SK-N-SH (cell line): Measurements from ENCODE around the gene SOAT2. TPM values are rescaled to one million over a fixed set of nuclear protein-coding genes. Genes with fewer than 3 reads are reported as not detected.
A peak's percentile ranks its signal among the peaks of the same experiment; 100 is the strongest.

Experiments
- CTCF ChIA-PET: fragments of 300-600, 350-600 bp; formaldehyde crosslinking; extraction: SDS; loops from one replicate; lab custom pipeline; 2021; lab: Yijun Ruan, JAX
- POLR2A ChIA-PET: fragments of 350-600 bp; sonication (Branson Sonifier 250); formaldehyde crosslinking; extraction: SDS; loops from one replicate; lab custom pipeline; 2020; ENCODE audit warnings: antibody characterized with exemption, inconsistent platforms; lab: Yijun Ruan, JAX
- DNase-seq: peaks from one replicate; pipeline ENCODE4 v3.0.0; 2012
- H2AFZ ChIP-seq: fragments of 200-600 bp; sonication (generic); 2 replicates; pipeline ENCODE4 v1.8.1; 2016; ENCODE audit warnings: antibody characterized with exemption, mild to moderate bottlenecking, low read depth
- H3F3A ChIP-seq: fragments of 200-600 bp; sonication (generic); replicated peaks from 2 replicates; pipeline ENCODE3; 2016; ENCODE audit warnings: antibody characterized with exemption, mild to moderate bottlenecking; ENCODE audit not compliant: insufficient read depth
- H3K27ac ChIP-seq, 2 experiments: fragments of 200-500 bp in 1 of 2; fragments of 200-600 bp in 1 of 2; sonication (Bioruptor generic) in 1 of 2; sonication (generic), shearing (Covaris generic) in 1 of 2; 2 replicates each; pipeline versions ENCODE4 v1.5.1 to v1.6.1; 2014 to 2016; ENCODE audit warnings: low read depth in 2 of 2, inconsistent platforms in 1 of 2, low read length in 1 of 2, mild to moderate bottlenecking in 1 of 2, mixed read lengths in 1 of 2
- H3K27me3 ChIP-seq: fragments of 200-600 bp; sonication (generic), shearing (Covaris generic); 2 replicates; pipeline ENCODE4 v1.6.1; 2016; ENCODE audit warnings: mixed run types; ENCODE audit not compliant: insufficient read depth
- H3K36me3 ChIP-seq, 2 experiments: fragments of 200-500 bp in 1 of 2; fragments of 200-600 bp in 1 of 2; sonication (Bioruptor generic) in 1 of 2; sonication (generic) in 1 of 2; replicated peaks in 1 of 2; 2 replicates each; pipeline versions ENCODE3 to v1.5.1; 2014 to 2016; ENCODE audit warnings: low read length in 1 of 2, mild to moderate bottlenecking in 1 of 2; ENCODE audit not compliant: insufficient read depth in 2 of 2, control insufficient read depth in 1 of 2
- H3K4me1 ChIP-seq, 2 experiments: fragments of 200-500 bp in 1 of 2; fragments of 200-600 bp in 1 of 2; sonication (Bioruptor generic) in 1 of 2; sonication (generic), shearing (Covaris generic) in 1 of 2; 2 replicates each; pipeline versions ENCODE4 v1.5.1 to v1.6.1; 2014 to 2016; ENCODE audit warnings: low read depth in 1 of 2, low read length in 1 of 2, mixed run types in 1 of 2; ENCODE audit not compliant: insufficient read depth in 2 of 2, control insufficient read depth in 1 of 2
- H3K4me2 ChIP-seq: fragments of 200-600 bp; sonication (generic), shearing (Covaris generic); 2 replicates; pipeline ENCODE4 v1.6.1; 2017; ENCODE audit warnings: mixed run types
- H3K4me3 ChIP-seq, 2 experiments: fragments of 200-500 bp in 1 of 2; fragments of 200-600 bp in 1 of 2; sonication (Bioruptor generic) in 1 of 2; sonication (generic), shearing (Covaris generic) in 1 of 2; 2 replicates each; pipeline versions ENCODE4 v1.5.1 to v1.8.1; 2014 to 2016; ENCODE audit warnings: low read depth in 2 of 2, inconsistent platforms in 1 of 2, low read length in 1 of 2, mild to moderate bottlenecking in 1 of 2, mixed read lengths in 1 of 2, moderate library complexity in 1 of 2
- H3K79me2 ChIP-seq: fragments of 200-600 bp; sonication (generic); 2 replicates; pipeline ENCODE4 v1.8.1; 2017; ENCODE audit warnings: mild to moderate bottlenecking; ENCODE audit not compliant: insufficient read depth
- H3K9ac ChIP-seq: fragments of 200-600 bp; sonication (generic); 2 replicates; pipeline ENCODE4 v1.6.1; 2017; ENCODE audit warnings: mixed run types
- H3K9me2 ChIP-seq: fragments of 200-600 bp; sonication (generic); 2 replicates; pipeline ENCODE4 v1.6.1; 2017; ENCODE audit warnings: mixed run types
- H3K9me3 ChIP-seq: fragments of 200-600 bp; sonication (generic); 2 replicates; pipeline ENCODE4 v1.6.1; 2017; ENCODE audit warnings: mixed run types, mild to moderate bottlenecking, moderate library complexity
- H4K20me1 ChIP-seq: fragments of 200-600 bp; sonication (generic); 2 replicates; pipeline ENCODE4 v1.6.1; 2017; ENCODE audit warnings: mild to moderate bottlenecking, mixed run types; ENCODE audit not compliant: insufficient read depth
- EP300 ChIP-seq, 2 experiments: IDR thresholded peaks; 2 replicates each; pipeline versions ENCODE4 v1.4.0 to v1.6.1; 2012; ENCODE audit warnings: borderline replicate concordance in 1 of 2, low read depth in 1 of 2, low read length in 1 of 2
- FOXJ3 ChIP-seq: sonication (generic); formaldehyde crosslinking; IDR thresholded peaks from 2 replicates; pipeline ENCODE4 v1.5.1; 2020; ENCODE audit warnings: mild to moderate bottlenecking, missing genetic modification reagents
- FOXM1 ChIP-seq: IDR thresholded peaks from 2 replicates; pipeline ENCODE4 v1.4.0; 2012; ENCODE audit warnings: low read depth, mild to moderate bottlenecking
- GABPA ChIP-seq: IDR thresholded peaks from 2 replicates; pipeline ENCODE4 v1.4.0; 2012; ENCODE audit warnings: low read depth, mild to moderate bottlenecking
- JUND ChIP-seq: IDR thresholded peaks from 2 replicates; pipeline ENCODE4 v1.4.0; 2012
- NRF1 ChIP-seq: IDR thresholded peaks from 2 replicates; pipeline ENCODE4 v1.6.1; 2012; ENCODE audit warnings: low read depth, mild to moderate bottlenecking, low read length
- POLR2AphosphoS5 ChIP-seq: IDR thresholded peaks from 2 replicates; pipeline ENCODE4 v1.6.1; 2012; ENCODE audit warnings: low read depth, low read length
- RAD21 ChIP-seq: IDR thresholded peaks from 2 replicates; pipeline ENCODE4 v1.6.1; 2012; ENCODE audit warnings: mild to moderate bottlenecking, low read length
- RXRA ChIP-seq: IDR thresholded peaks from 2 replicates; pipeline ENCODE4 v1.4.0; 2012; ENCODE audit warnings: low read depth, mild to moderate bottlenecking, borderline replicate concordance
- SIN3A ChIP-seq: IDR thresholded peaks from 2 replicates; pipeline ENCODE4 v1.6.1; 2012; ENCODE audit warnings: low read depth, mild to moderate bottlenecking, low read length, moderate library complexity, borderline replicate concordance
- SMC3 ChIP-seq: IDR thresholded peaks from 2 replicates; pipeline ENCODE4 v1.6.1; 2012; ENCODE audit warnings: low read depth, low read length, improper control_type of control experiment
- TEAD4 ChIP-seq: IDR thresholded peaks from 2 replicates; pipeline ENCODE4 v1.4.0; 2012; ENCODE audit warnings: mild to moderate bottlenecking, borderline replicate concordance; ENCODE audit not compliant: insufficient read depth
- WGBS: methylation state at CpG from one replicate; pipeline ENCODE4 v1.1.6; 2017; ENCODE audit warnings: low lambda C conversion rate; 5-methylcytosine and 5-hydroxymethylcytosine counted together
- polyA plus RNA-seq, 3 experiments: library from polyadenylated mRNA; depleted of rRNA; stranded (reverse); fragments of >200 nt; gene quantifications; 2 replicates each; pipeline ENCODE4 v1.2.3, GENCODE V29; 2012
- TF ChIP-seq, protein P1 (sequence below): fragments of 150-350 bp; IDR thresholded peaks from 2 replicates; pipeline ENCODE4 v1.6.1; 2016; ENCODE audit warnings: mild to moderate bottlenecking, low read depth, low read length
- TF ChIP-seq, protein P2 (sequence below): IDR thresholded peaks from 2 replicates; pipeline ENCODE4 v1.4.0; 2012; ENCODE audit warnings: low read depth, borderline replicate concordance
- TF ChIP-seq, protein P3 (sequence below): IDR thresholded peaks from 2 replicates; pipeline ENCODE4 v1.4.0; 2012; ENCODE audit warnings: low read depth, borderline replicate concordance
- TF ChIP-seq, protein P4 (sequence below): fragments of 200-600 bp; sonication (generic); IDR thresholded peaks from 2 replicates; pipeline ENCODE4 v1.6.1; 2017; ENCODE audit warnings: antibody characterized with exemption, mild to moderate bottlenecking, moderate library complexity

SOAT2 gene
- polyA plus RNA-seq, 1 of the 3 experiments (the other 2 are of a cell fraction) = 0.18 TPM

DNA sequence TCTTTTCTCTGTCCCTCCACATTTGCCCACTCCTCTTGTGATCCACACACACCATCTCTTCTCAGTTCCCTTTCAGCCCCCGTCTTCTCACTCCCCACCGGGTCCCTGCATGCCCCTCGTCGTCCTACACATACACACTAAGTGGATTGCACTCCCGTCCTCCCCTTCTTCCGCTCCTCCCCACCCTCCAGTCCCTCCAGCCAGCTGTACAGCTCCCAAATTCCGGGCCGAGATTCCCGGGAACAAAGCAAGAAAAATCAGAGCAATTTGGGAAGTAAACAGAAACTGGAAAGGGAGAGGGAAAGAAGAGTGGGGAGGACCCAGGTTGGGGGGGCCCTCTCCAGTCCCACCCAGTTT is 6.1 kb upstream of the SOAT2 start:
- H3K27me3 ChIP-seq = no peaks in the 10 kb centered on the region
- no peaks in the 10 kb centered on the region for H3K9me3 ChIP-seq
- peaks cover 30% of the 10 kb centered on the region for H3F3A ChIP-seq
- H3K9ac ChIP-seq = peak overlapping the region; percentile 81
- H4K20me1 ChIP-seq = no peaks in the 10 kb centered on the region
- WGBS = 7% methylated on average over 9 of the region's 9 CpGs
- H3K36me3 ChIP-seq = peaks cover 6 to 8% of the 10 kb centered on the region in 2 experiments
- H3K4me1 ChIP-seq = peaks cover 10 to 21% of the 10 kb centered on the region in 2 experiments; a peak in 2 of 4 replicates
- peak overlapping the region; percentile 62 to 78 for H3K4me3 ChIP-seq
- H3K27ac ChIP-seq = peak overlapping the region; percentile 90 to 98
- ChIA-PET CTCF (interaction anchor here (1.1 to 7.6 kb wide), 7 partner anchors 15 to 94 kb away, joined by 3 to 385 read pairs (median 27); partner anchors contain the start of gene SPRYD3), POLR2A (interaction anchor here (0.7 to 1.2 kb wide), 4 partner anchors 11 to 31 kb away, joined by 3 to 10 read pairs (median 6); partner anchors contain the start of gene SPRYD3)
- DNase-seq = peak; percentile 63
- H3K4me2 ChIP-seq = peak overlapping the region; percentile 100
- no peaks in the 10 kb centered on the region for H3K9me2 ChIP-seq
- peaks cover 10% of the 10 kb centered on the region; the same call in 1 of the 2 replicates for H3K79me2 ChIP-seq
- TF ChIP-seq NRF1 (no peak), POLR2AphosphoS5 (no peak), FOXJ3 (CRISPR knock-in tag) (no peak), RAD21 (no peak), SMC3 (no peak), RXRA (no peak), SIN3A (no peak), EP300 (IDR thresholded peaks at IDR 0.05; ENCODE audit: borderline replicate concordance in 1 of 2, low read depth in 1 of 2, low read length in 1 of 2) (no peak), GABPA (no peak), JUND (no peak), FOXM1 (no peak), TEAD4 (no peak)
- TF ChIP-seq, protein P1, sequence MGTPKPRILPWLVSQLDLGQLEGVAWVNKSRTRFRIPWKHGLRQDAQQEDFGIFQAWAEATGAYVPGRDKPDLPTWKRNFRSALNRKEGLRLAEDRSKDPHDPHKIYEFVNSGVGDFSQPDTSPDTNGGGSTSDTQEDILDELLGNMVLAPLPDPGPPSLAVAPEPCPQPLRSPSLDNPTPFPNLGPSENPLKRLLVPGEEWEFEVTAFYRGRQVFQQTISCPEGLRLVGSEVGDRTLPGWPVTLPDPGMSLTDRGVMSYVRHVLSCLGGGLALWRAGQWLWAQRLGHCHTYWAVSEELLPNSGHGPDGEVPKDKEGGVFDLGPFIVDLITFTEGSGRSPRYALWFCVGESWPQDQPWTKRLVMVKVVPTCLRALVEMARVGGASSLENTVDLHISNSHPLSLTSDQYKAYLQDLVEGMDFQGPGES = no peak
- TF ChIP-seq, protein P2, sequence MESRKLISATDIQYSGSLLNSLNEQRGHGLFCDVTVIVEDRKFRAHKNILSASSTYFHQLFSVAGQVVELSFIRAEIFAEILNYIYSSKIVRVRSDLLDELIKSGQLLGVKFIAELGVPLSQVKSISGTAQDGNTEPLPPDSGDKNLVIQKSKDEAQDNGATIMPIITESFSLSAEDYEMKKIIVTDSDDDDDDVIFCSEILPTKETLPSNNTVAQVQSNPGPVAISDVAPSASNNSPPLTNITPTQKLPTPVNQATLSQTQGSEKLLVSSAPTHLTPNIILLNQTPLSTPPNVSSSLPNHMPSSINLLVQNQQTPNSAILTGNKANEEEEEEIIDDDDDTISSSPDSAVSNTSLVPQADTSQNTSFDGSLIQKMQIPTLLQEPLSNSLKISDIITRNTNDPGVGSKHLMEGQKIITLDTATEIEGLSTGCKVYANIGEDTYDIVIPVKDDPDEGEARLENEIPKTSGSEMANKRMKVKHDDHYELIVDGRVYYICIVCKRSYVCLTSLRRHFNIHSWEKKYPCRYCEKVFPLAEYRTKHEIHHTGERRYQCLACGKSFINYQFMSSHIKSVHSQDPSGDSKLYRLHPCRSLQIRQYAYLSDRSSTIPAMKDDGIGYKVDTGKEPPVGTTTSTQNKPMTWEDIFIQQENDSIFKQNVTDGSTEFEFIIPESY = no peak
- TF ChIP-seq, protein P3, sequence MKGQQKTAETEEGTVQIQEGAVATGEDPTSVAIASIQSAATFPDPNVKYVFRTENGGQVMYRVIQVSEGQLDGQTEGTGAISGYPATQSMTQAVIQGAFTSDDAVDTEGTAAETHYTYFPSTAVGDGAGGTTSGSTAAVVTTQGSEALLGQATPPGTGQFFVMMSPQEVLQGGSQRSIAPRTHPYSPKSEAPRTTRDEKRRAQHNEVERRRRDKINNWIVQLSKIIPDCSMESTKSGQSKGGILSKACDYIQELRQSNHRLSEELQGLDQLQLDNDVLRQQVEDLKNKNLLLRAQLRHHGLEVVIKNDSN = no peak
- TF ChIP-seq, protein P4, sequence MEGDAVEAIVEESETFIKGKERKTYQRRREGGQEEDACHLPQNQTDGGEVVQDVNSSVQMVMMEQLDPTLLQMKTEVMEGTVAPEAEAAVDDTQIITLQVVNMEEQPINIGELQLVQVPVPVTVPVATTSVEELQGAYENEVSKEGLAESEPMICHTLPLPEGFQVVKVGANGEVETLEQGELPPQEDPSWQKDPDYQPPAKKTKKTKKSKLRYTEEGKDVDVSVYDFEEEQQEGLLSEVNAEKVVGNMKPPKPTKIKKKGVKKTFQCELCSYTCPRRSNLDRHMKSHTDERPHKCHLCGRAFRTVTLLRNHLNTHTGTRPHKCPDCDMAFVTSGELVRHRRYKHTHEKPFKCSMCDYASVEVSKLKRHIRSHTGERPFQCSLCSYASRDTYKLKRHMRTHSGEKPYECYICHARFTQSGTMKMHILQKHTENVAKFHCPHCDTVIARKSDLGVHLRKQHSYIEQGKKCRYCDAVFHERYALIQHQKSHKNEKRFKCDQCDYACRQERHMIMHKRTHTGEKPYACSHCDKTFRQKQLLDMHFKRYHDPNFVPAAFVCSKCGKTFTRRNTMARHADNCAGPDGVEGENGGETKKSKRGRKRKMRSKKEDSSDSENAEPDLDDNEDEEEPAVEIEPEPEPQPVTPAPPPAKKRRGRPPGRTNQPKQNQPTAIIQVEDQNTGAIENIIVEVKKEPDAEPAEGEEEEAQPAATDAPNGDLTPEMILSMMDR = no peak
- peak overlapping the region; percentile 74 for H2AFZ ChIP-seq
